Thymus (tissue), 11 donors: ENCODE measurements around the gene CLIC3. TPM values are rescaled to one million over a fixed set of nuclear protein-coding genes. Genes with fewer than 3 reads are reported as not detected.

Experiments
- DNase-seq, 9 donors: peaks; one replicate each; pipeline ENCODE4 v3.0.0-alpha.2; 2013; ENCODE audit warnings: low spot score in 9 of 9, low read depth in 6 of 9, missing footprints in 1 of 9
- H3K27ac ChIP-seq, 2 donors: one replicate each; pipeline ENCODE4 v1.5.1; 2013; ENCODE audit warnings: control low read depth in 1 of 2, low read depth in 1 of 2, low read length in 1 of 2, mild to moderate bottlenecking in 1 of 2, moderate library complexity in 1 of 2
- H3K27me3 ChIP-seq, 2 donors: one replicate each; pipeline ENCODE4 v1.5.1; 2013; ENCODE audit warnings: low read length in 1 of 2; ENCODE audit not compliant: control insufficient read depth in 2 of 2, insufficient read depth in 1 of 2
- H3K36me3 ChIP-seq, 2 donors: one replicate each; pipeline ENCODE4 v1.5.1; 2013; ENCODE audit warnings: low read length in 1 of 2, mild to moderate bottlenecking in 1 of 2, moderate library complexity in 1 of 2; ENCODE audit not compliant: control insufficient read depth in 2 of 2, insufficient read depth in 2 of 2
- H3K4me1 ChIP-seq, 2 donors: one replicate each; pipeline ENCODE4 v1.5.1; 2013; ENCODE audit warnings: low read length in 2 of 2; ENCODE audit not compliant: control insufficient read depth in 2 of 2, insufficient read depth in 2 of 2
- H3K4me3 ChIP-seq, 2 donors: one replicate each; pipeline ENCODE4 v1.5.1; 2013; ENCODE audit warnings: low read length in 2 of 2, control low read depth in 1 of 2, mild to moderate bottlenecking in 1 of 2
- H3K9me3 ChIP-seq, 2 donors: one replicate each; pipeline ENCODE4 v1.5.1; 2013; ENCODE audit warnings: low read length in 1 of 2, mild to moderate bottlenecking in 1 of 2; ENCODE audit not compliant: control insufficient read depth in 2 of 2, insufficient read depth in 1 of 2
- WGBS: extraction: QIAGEN DNeasy Blood & Tissue Kit; methylation state at CpG from one replicate; pipeline ENCODE4 v1.1.7; 2013; 5-methylcytosine and 5-hydroxymethylcytosine counted together
- polyA plus RNA-seq: library from polyadenylated mRNA; stranded (reverse); fragments of 200-250 nt; gene quantifications from one replicate; pipeline ENCODE4 v1.2.3, GENCODE V29; 2013
- total RNA-seq: library from RNA; stranded (reverse); fragments of 120-200 nt; gene quantifications from one replicate; pipeline ENCODE4 v1.2.4, GENCODE V29; 2013
- donor health status: healthy.

The CLIC3 gene
- total and polyA plus RNA-seq, 2 donors = 13.6 to 44.6 TPM

DNA sequence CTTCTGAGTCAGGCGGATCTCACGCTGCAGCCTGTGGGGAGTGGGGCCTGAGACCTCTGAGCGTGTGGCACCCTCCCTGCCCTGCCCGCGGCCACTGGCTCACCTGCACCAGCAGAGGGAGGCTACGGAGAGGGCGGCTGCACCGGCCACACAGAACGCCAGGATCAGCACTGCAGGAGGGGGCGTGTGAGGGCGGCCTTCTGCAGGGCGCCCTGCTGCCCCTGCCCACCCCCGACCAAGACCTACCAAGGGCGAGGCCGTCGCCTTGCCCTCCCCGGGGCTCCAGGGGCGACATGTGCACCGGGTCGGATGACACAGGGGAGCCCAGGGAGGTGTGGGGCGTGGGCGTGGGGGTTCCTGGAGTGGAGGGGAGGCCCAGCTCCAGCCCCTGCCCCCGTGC lies 44.2 kb upstream of the CLIC3 start:
- H3K27me3 ChIP-seq = peaks cover 28 to 54% of the 10 kb centered on the region in 2 donors
- no peak overlapping the region for H3K4me3 ChIP-seq
- DNase-seq = no peak
- peaks cover 0 to 9% of the 10 kb centered on the region in 2 donors for H3K4me1 ChIP-seq
- WGBS = 94% methylated on average over 23 of the region's 23 CpGs
- no peaks in the 10 kb centered on the region for H3K36me3 ChIP-seq
- no peak overlapping the region for H3K27ac ChIP-seq
- H3K9me3 ChIP-seq = peaks cover 0 to 4% of the 10 kb centered on the region in 2 donors

DNA sequence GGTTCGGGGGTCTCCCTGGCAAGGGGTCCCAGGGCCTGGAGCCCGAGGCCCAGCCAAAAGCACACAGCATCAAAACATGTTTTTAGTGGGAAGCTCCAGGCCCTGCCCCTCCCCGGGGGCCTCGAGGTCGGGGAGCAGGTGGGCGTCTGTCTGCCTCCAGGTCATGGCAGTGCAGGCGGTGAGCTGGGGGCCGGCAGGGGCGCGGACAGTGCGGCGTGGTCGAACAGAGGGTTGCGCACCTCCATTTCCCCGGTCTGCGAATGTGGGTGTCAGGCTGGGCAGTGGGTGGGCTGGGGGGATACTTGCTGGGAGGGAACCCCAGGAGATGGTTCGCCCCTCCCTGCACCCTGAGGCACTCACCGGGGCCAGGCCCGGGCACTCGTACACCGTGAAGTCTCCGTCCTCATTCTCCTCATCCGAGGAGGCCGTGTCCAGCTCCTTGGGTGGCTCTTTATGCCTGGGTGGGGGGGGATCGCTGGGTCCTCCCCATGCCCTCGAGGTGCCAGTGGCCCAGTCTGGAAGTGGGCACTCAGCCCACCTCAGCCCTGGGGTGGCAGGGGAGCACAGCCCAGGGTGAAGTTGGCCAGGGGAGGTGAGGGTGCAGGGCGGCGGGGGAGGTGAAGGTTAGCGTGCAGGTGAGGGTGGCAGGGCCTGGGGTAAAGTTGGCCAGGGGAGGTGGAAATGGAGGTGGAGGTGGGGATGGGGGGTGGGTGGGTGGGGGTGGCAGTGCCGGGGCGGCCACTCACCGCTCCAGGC lies 43.4 kb upstream of the CLIC3 start:
- H3K4me3 ChIP-seq = no peak overlapping the region
- no peak for DNase-seq
- H3K36me3 ChIP-seq = no peaks in the 10 kb centered on the region
- 97% methylated on average over 32 of the region's 32 CpGs for WGBS
- peaks cover 0 to 15% of the 10 kb centered on the region in 2 donors for H3K4me1 ChIP-seq
- H3K27me3 ChIP-seq = peaks cover 21 to 54% of the 10 kb centered on the region in 2 donors
- H3K9me3 ChIP-seq = peaks cover 0 to 4% of the 10 kb centered on the region in 2 donors
- H3K27ac ChIP-seq = no peak overlapping the region

DNA sequence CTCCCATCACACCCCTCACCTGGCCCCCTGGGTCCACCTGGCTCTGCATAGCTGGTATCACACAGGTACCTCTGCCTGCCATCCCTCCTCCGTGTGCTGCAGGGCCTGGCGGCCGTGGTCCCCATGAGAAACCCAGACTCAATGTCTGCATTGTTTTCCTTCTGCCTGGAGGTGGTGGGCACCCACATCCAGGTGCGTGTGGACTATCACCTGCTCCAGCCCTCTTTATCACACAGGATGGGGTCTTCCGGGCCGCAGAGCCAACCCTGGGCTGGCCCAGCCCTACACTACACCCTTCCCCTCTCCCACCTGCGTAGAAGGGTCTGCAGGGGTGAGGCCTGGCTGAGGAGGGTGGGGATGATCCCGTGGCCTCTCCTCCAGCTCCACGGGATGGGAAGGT lies 42.5 kb upstream of the CLIC3 start:
- 98% methylated on average over 9 of the region's 9 CpGs for WGBS
- H3K4me1 ChIP-seq = peaks cover 0 to 12% of the 10 kb centered on the region in 2 donors

DNA sequence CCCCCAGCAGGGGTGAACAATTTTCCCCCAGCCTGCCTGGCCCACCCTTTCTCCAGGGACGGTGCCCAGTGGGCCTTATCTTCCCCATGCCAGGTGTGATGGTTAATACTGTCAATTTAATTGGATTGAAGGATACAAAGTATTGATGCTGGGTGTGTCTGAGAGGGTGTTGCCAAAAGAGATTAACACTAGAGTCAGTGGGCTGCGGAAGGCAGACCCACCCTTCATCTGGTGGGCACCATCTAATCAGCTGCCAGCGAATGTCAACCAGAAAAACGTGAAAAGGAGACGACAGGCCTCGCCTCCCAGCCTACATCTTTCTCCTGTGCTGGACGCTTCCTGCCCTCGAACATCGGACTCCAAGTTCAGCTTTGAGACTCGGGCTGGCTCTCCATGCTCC lies 41.1 kb upstream of the CLIC3 start:
- no peaks in the 10 kb centered on the region for H3K36me3 ChIP-seq
- no peak overlapping the region for H3K27ac ChIP-seq
- no peak overlapping the region for H3K4me3 ChIP-seq
- no peak for DNase-seq
- no peaks in the 10 kb centered on the region for H3K9me3 ChIP-seq
- WGBS = 96% methylated on average over 10 of the region's 10 CpGs
- peaks cover 3 to 49% of the 10 kb centered on the region in 2 donors for H3K27me3 ChIP-seq
- H3K4me1 ChIP-seq = peaks cover under 1 to 17% of the 10 kb centered on the region in 2 donors

More for the DNA sequence above, 42.5 kb upstream of the CLIC3 start:
- H3K36me3 ChIP-seq = no peaks in the 10 kb centered on the region
- H3K27ac ChIP-seq = no peak overlapping the region
- no peak overlapping the region for H3K4me3 ChIP-seq
- no peaks in the 10 kb centered on the region for H3K9me3 ChIP-seq
- DNase-seq = no peak
- H3K27me3 ChIP-seq = peaks cover 15 to 52% of the 10 kb centered on the region in 2 donors

DNA sequence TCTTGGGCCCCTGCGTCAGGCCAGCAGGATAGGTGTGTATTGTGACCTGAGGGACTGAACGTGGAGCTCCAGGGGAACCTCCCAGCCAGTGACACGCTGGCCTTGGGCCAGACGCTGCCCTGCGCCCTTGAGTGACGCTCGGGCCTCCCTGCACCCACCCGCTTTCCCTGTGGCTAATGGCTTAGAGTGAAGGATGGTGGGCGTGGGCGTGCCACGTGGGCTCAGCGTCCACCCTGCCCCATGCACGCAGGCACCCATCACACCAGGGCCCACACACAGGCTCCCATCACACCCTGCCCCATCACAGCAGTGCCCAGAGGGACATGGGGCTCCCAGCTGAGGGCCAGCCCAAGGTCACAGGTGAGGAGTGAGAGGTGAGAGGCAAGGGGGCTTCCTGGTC lies 40.7 kb upstream of the CLIC3 start:
- Histone ChIP-seq H3K27ac (no peak overlapping the region), H3K27me3 (peaks cover 5 to 53% of the 10 kb centered on the region in 2 donors), H3K36me3 (no peaks in the 10 kb centered on the region), H3K9me3 (no peaks in the 10 kb centered on the region), H3K4me1 (peaks cover 4 to 21% of the 10 kb centered on the region in 2 donors), H3K4me3 (no peak overlapping the region)
- WGBS = 94% methylated on average over 13 of the region's 13 CpGs
- no peak for DNase-seq

DNA sequence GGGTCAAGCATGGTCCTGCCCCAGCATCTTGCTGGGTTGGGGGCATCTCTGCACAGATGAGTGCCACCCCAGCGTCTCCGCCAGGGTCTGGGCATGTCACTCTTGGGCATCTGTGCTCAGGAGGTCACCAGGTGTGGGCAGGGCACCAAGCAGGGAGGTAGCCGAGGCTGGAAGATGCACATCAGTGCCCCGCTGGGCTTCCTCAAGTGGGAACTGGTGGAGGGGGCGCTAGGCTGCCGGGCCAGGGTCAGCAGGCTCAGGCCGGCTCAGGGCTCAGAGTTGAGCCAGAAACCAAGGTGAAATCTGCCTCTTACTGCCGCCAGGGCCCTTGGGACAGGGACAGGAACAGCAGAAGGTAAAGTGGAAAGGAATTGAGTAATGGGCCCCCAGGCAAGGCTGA lies 39.6 kb upstream of the CLIC3 start:
- H3K27ac ChIP-seq = no peak overlapping the region

GRCh38 chr9:137035507-137035834 lies 39.1 kb upstream of the CLIC3 start:
- Histone ChIP-seq H3K27ac (no peak overlapping the region), H3K9me3 (no peaks in the 10 kb centered on the region), H3K36me3 (no peaks in the 10 kb centered on the region), H3K4me3 (no peak overlapping the region), H3K27me3 (peaks cover 19 to 53% of the 10 kb centered on the region in 2 donors), H3K4me1 (peaks cover 4 to 29% of the 10 kb centered on the region in 2 donors)
- WGBS = 46% methylated on average over 9 of the region's 9 CpGs
- DNase-seq = no peak

More for the DNA sequence above, 39.6 kb upstream of the CLIC3 start:
- Histone ChIP-seq H3K9me3 (no peaks in the 10 kb centered on the region), H3K36me3 (no peaks in the 10 kb centered on the region), H3K4me1 (peaks cover 4 to 25% of the 10 kb centered on the region in 2 donors), H3K4me3 (no peak overlapping the region), H3K27me3 (peaks cover 16 to 53% of the 10 kb centered on the region in 2 donors)
- WGBS = 94% methylated on average over 8 of the region's 8 CpGs
- DNase-seq = no peak

GRCh38 chr9:137034709-137035506 lies 38.5 kb upstream of the CLIC3 start:
- Histone ChIP-seq H3K4me3 (no peak overlapping the region), H3K4me1 (peaks cover 7 to 35% of the 10 kb centered on the region in 2 donors)

More at GRCh38 chr9:137034709-137035506, 38.5 kb upstream of the CLIC3 start:
- H3K9me3 ChIP-seq = no peaks in the 10 kb centered on the region
- peak overlapping the region in 1 of 2 donors; percentile 8 for H3K27ac ChIP-seq
- DNase-seq = peak; percentile 68 to 93 (median 78)
- no peaks in the 10 kb centered on the region for H3K36me3 ChIP-seq
- H3K27me3 ChIP-seq = peaks cover 23 to 56% of the 10 kb centered on the region in 2 donors
- 2% methylated on average over 24 of the region's 24 CpGs for WGBS
